K562 (cell line): ENCODE data around the gene TNFSF9. TPM values are rescaled to one million over a fixed set of nuclear protein-coding genes. Genes with fewer than 3 reads are reported as not detected.

Experiments used
- ARID1B ChIP-seq: fragments of 450-650 bp; IDR thresholded peaks from 2 replicates; pipeline ENCODE4 v1.6.1; 2016; ENCODE audit warnings: antibody characterized with exemption, mild to moderate bottlenecking, inconsistent platforms
- ELF2 ChIP-seq: fragments of 250-450 bp; sonication (Bioruptor Pico); IDR thresholded peaks from 2 replicates; pipeline ENCODE4 v1.5.0; 2021; ENCODE audit warnings: mild to moderate bottlenecking
- ETV6 ChIP-seq, 3 experiments: fragments of 150-350 bp in 1 of 3; sonication (generic) in 1 of 3; formaldehyde crosslinking in 1 of 3; IDR thresholded peaks; 2 replicates each; pipeline versions ENCODE4 v1.6.1 to v1.8.0; 2014 to 2022; ENCODE audit warnings: borderline replicate concordance in 2 of 3, low read depth in 2 of 3, antibody characterized with exemption in 1 of 3, low read length in 1 of 3, mild to moderate bottlenecking in 1 of 3, missing genetic modification reagents in 1 of 3
- HDAC1 ChIP-seq, 2 experiments: fragments of 450-650 bp; IDR thresholded peaks; 2 replicates each; pipeline ENCODE4 v1.6.1; 2016 to 2017; ENCODE audit warnings: inconsistent platforms in 1 of 2, mild to moderate bottlenecking in 1 of 2, moderate library complexity in 1 of 2
- HDAC3 ChIP-seq: fragments of 450-650 bp; IDR thresholded peaks from 2 replicates; pipeline ENCODE4 v1.6.1; 2018; ENCODE audit warnings: borderline replicate concordance, mild to moderate bottlenecking, moderate library complexity; ENCODE audit not compliant: partially characterized antibody
- LEF1 ChIP-seq: fragments of 450-650 bp; IDR thresholded peaks from 2 replicates; pipeline ENCODE4 v1.6.1; 2016; ENCODE audit warnings: mild to moderate bottlenecking
- MCM7 ChIP-seq, 2 experiments: fragments of 450-650 bp; IDR thresholded peaks; 2 replicates each; pipeline ENCODE4 v1.6.1; 2016 to 2018
- MECOM ChIP-seq: fragments of 250-450 bp; sonication (Bioruptor Pico); IDR thresholded peaks from 2 replicates; pipeline ENCODE4 v1.8.0; 2022; ENCODE audit warnings: inconsistent platforms
- MYBL2 ChIP-seq, 2 experiments: fragments of 450-650 bp in 1 of 2; sonication (generic) in 1 of 2; formaldehyde crosslinking in 1 of 2; IDR thresholded peaks; 2 replicates each; pipeline versions ENCODE4 v1.6.1 to v1.8.1; 2017 to 2022; ENCODE audit warnings: borderline replicate concordance in 1 of 2, inconsistent platforms in 1 of 2, low read depth in 1 of 2, mild to moderate bottlenecking in 1 of 2, missing genetic modification reagents in 1 of 2, moderate library complexity in 1 of 2
- NFYB ChIP-seq: IDR thresholded peaks from 2 replicates; pipeline ENCODE4 v1.6.1; 2011; ENCODE audit warnings: mild to moderate bottlenecking, moderate library complexity; ENCODE audit not compliant: insufficient read length; ENCODE audit errors: extremely low read depth
- NR2C1 ChIP-seq, 2 experiments: fragments of 450-650 bp; IDR thresholded peaks; 2 replicates each; pipeline ENCODE4 v1.6.1; 2017; ENCODE audit warnings: mild to moderate bottlenecking in 2 of 2, antibody characterized with exemption in 1 of 2, inconsistent platforms in 1 of 2, missing compliant biosample characterization in 1 of 2, missing genetic modification characterization in 1 of 2
- SMAD2 ChIP-seq: fragments of 150-350 bp; IDR thresholded peaks from 2 replicates; pipeline ENCODE4 v1.6.1; 2014; ENCODE audit warnings: low read depth, mild to moderate bottlenecking, low read length
- WHSC1 ChIP-seq: IDR thresholded peaks from one replicate; pipeline ENCODE4 v1.6.1; 2012; ENCODE audit warnings: low read length, control low read depth, inconsistent platforms
- ZNF174 ChIP-seq: fragments of 250-450 bp; sonication (Bioruptor Pico); IDR thresholded peaks from 2 replicates; pipeline ENCODE4 v1.4.0; 2020; ENCODE audit warnings: mild to moderate bottlenecking
- polyA plus RNA-seq, 8 experiments: library from polyadenylated mRNA; depleted of rRNA in 4 of 8; stranded (reverse) in 5 of 8; unstranded in 3 of 8; fragments of >200 nt; fragmentation: Nextera tagmentation in 2 of 8; fragmentation: Illumina TruSeq in 1 of 8; extraction: Ambion mirVana in 2 of 8; extraction: Trizol in 1 of 8; gene quantifications; 2 replicates each; pipeline versions ENCODE4 v1.2.1 to v1.2.3, GENCODE V29; 2011 to 2014; ENCODE audit warnings: inconsistent platforms in 1 of 8, missing spikeins in 1 of 8
- total RNA-seq, 7 experiments: library from RNA; depleted of rRNA in 6 of 7; stranded (reverse); fragments of >200 nt in 6 of 7; fragmentation: Illumina TruSeq in 2 of 7; extraction: Trizol in 2 of 7; gene quantifications; 2 replicates each; pipeline versions ENCODE4 v1.2.1 to v1.2.3, GENCODE V29; 2011 to 2021; ENCODE audit warnings: low replicate concordance in 1 of 7
- TF ChIP-seq, protein P1 (sequence below): IDR thresholded peaks from 2 replicates; pipeline ENCODE4 v1.6.1; 2016; ENCODE audit warnings: missing genetic modification characterization, missing compliant biosample characterization
- TF ChIP-seq, protein P2 (sequence below): fragments of 450-650 bp; IDR thresholded peaks from 2 replicates; pipeline ENCODE4 v1.6.1; 2016; ENCODE audit warnings: low read depth
- TF ChIP-seq, protein P3 (sequence below), 2 experiments: fragments of 450-650 bp; IDR thresholded peaks; 2 replicates each; pipeline ENCODE4 v1.6.1; 2016

Gene TNFSF9
- total and polyA plus RNA-seq, 9 of the 15 experiments (the other 6 are each of a cell fraction or from before 2014, with no cell fraction given) = 1.4 to 17.9 (median 6.5) TPM

DNA sequence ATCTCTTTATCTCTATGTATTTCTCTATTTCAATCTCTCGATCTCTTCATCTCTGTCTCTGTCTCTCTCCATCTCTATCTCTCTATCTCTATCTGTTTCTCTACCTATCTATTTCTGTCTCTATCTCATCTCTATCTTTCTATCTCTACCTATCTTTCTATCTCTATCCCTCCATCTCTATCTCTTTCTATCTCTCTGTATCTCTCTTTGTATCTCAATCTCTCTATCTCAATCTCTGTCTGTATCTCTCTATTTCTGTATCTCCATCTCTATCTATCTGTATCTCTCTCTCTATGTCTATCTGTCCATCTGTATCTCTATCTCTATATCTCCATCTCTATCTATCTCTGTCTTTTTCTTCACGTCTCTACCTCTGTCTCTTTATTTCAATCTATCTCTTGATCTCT, 25.2 kb downstream of the TNFSF9 start (continued):
- no peak for TF ChIP-seq WHSC1
- 0 out of 2 replicates have a peak, but pooled peaks have one; percentile 15 for TF ChIP-seq NR2C1 (IDR thresholded peaks at IDR 0.05)
- TF ChIP-seq NR2C1 (tag; IDR thresholded peaks at IDR 0.05) = no peak
- no peak for TF ChIP-seq MECOM (CRISPR knock-in tag)
- TF ChIP-seq LEF1 = no peak
- TF ChIP-seq NFYB = no peak
- 0 out of 2 replicates have a peak, but pooled peaks have one; percentile 10 for TF ChIP-seq MYBL2 (IDR thresholded peaks at IDR 0.05; ENCODE audit: low read depth)
- no peak for TF ChIP-seq MYBL2 (CRISPR knock-in tag; IDR thresholded peaks at IDR 0.05; ENCODE audit: borderline replicate concordance)
- TF ChIP-seq, protein P1, sequence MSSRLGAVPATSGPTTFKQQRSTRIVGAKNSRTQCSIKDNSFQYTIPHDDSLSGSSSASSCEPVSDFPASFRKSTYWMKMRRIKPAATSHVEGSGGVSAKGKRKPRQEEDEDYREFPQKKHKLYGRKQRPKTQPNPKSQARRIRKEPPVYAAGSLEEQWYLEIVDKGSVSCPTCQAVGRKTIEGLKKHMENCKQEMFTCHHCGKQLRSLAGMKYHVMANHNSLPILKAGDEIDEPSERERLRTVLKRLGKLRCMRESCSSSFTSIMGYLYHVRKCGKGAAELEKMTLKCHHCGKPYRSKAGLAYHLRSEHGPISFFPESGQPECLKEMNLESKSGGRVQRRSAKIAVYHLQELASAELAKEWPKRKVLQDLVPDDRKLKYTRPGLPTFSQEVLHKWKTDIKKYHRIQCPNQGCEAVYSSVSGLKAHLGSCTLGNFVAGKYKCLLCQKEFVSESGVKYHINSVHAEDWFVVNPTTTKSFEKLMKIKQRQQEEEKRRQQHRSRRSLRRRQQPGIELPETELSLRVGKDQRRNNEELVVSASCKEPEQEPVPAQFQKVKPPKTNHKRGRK (tag) = peak; percentile 88
- TF ChIP-seq ZNF174 (CRISPR knock-in tag) = no peak
- TF ChIP-seq, protein P2, sequence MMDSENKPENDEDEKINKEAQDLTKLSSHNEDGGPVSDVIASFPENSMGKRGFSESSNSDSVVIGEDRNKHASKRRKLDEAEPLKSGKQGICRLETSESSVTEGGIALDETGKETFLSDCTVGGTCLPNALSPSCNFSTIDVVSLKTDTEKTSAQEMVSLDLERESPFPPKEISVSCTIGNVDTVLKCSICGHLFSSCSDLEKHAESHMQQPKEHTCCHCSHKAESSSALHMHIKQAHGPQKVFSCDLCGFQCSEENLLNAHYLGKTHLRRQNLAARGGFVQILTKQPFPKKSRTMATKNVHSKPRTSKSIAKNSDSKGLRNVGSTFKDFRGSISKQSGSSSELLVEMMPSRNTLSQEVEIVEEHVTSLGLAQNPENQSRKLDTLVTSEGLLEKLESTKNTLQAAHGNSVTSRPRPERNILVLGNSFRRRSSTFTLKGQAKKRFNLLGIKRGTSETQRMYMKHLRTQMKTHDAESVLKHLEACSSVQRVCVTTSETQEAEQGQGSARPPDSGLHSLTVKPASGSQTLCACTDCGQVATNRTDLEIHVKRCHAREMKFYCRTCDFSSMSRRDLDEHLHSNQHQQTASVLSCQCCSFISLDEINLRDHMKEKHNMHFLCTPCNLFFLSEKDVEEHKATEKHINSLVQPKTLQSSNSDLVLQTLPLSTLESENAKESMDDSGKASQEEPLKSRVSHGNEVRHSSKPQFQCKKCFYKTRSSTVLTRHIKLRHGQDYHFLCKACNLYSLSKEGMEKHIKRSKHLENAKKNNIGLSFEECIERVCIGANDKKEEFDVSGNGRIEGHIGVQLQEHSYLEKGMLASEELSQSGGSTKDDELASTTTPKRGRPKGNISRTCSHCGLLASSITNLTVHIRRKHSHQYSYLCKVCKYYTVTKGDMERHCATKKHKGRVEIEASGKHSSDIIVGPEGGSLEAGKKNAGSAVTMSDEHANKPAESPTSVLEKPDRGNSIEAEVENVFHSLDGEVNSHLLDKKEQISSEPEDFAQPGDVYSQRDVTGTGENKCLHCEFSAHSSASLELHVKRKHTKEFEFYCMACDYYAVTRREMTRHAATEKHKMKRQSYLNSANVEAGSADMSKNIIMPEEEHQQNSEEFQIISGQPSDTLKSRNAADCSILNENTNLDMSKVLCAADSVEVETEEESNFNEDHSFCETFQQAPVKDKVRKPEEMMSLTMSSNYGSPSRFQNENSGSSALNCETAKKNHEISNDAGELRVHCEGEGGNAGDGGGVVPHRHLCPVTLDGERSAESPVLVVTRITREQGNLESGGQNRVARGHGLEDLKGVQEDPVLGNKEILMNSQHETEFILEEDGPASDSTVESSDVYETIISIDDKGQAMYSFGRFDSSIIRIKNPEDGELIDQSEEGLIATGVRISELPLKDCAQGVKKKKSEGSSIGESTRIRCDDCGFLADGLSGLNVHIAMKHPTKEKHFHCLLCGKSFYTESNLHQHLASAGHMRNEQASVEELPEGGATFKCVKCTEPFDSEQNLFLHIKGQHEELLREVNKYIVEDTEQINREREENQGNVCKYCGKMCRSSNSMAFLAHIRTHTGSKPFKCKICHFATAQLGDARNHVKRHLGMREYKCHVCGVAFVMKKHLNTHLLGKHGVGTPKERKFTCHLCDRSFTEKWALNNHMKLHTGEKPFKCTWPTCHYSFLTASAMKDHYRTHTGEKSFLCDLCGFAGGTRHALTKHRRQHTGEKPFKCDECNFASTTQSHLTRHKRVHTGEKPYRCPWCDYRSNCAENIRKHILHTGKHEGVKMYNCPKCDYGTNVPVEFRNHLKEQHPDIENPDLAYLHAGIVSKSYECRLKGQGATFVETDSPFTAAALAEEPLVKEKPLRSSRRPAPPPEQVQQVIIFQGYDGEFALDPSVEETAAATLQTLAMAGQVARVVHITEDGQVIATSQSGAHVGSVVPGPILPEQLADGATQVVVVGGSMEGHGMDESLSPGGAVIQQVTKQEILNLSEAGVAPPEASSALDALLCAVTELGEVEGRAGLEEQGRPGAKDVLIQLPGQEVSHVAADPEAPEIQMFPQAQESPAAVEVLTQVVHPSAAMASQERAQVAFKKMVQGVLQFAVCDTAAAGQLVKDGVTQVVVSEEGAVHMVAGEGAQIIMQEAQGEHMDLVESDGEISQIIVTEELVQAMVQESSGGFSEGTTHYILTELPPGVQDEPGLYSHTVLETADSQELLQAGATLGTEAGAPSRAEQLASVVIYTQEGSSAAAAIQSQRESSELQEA = peak; percentile 18; the same call in 1 of the 2 replicates
- no peak for TF ChIP-seq MCM7 (IDR thresholded peaks at IDR 0.05)
- TF ChIP-seq, protein P3, sequence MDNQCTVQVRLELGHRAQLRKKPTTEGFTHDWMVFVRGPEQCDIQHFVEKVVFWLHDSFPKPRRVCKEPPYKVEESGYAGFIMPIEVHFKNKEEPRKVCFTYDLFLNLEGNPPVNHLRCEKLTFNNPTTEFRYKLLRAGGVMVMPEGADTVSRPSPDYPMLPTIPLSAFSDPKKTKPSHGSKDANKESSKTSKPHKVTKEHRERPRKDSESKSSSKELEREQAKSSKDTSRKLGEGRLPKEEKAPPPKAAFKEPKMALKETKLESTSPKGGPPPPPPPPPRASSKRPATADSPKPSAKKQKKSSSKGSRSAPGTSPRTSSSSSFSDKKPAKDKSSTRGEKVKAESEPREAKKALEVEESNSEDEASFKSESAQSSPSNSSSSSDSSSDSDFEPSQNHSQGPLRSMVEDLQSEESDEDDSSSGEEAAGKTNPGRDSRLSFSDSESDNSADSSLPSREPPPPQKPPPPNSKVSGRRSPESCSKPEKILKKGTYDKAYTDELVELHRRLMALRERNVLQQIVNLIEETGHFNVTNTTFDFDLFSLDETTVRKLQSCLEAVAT (IDR thresholded peaks at IDR 0.05) = 0 out of 4 replicates have a peak, but pooled peaks have one; percentile 10 to 23
- TF ChIP-seq HDAC3 = no peak
- TF ChIP-seq ARID1B = peak; percentile 22; the same call in 1 of the 2 replicates
- TF ChIP-seq SMAD2 = no peak
- peak in 1 of 2 experiments; percentile 23; a peak in 1 of 4 replicates for TF ChIP-seq HDAC1 (IDR thresholded peaks at IDR 0.05)
- no peak for TF ChIP-seq ETV6 (IDR thresholded peaks at IDR 0.05; ENCODE audit: borderline replicate concordance in 1 of 2, low read depth in 2 of 2, low read length in 1 of 2)
- TF ChIP-seq ETV6 (CRISPR knock-in tag; IDR thresholded peaks at IDR 0.05; ENCODE audit: borderline replicate concordance) = no peak
- TF ChIP-seq ELF2 (CRISPR knock-in tag) = no peak
